HEK293T (cell line): ENCODE data around the gene ONECUT2.

Experiments used
- ZNF384 ChIP-seq: fragments of 450-650 bp; IDR thresholded peaks from 2 replicates; pipeline ENCODE4 v1.6.1; 2016
- TF ChIP-seq, protein P1 (sequence below): fragments of 450-650 bp; IDR thresholded peaks from 2 replicates; pipeline ENCODE4 v1.6.1; 2016

DNA sequence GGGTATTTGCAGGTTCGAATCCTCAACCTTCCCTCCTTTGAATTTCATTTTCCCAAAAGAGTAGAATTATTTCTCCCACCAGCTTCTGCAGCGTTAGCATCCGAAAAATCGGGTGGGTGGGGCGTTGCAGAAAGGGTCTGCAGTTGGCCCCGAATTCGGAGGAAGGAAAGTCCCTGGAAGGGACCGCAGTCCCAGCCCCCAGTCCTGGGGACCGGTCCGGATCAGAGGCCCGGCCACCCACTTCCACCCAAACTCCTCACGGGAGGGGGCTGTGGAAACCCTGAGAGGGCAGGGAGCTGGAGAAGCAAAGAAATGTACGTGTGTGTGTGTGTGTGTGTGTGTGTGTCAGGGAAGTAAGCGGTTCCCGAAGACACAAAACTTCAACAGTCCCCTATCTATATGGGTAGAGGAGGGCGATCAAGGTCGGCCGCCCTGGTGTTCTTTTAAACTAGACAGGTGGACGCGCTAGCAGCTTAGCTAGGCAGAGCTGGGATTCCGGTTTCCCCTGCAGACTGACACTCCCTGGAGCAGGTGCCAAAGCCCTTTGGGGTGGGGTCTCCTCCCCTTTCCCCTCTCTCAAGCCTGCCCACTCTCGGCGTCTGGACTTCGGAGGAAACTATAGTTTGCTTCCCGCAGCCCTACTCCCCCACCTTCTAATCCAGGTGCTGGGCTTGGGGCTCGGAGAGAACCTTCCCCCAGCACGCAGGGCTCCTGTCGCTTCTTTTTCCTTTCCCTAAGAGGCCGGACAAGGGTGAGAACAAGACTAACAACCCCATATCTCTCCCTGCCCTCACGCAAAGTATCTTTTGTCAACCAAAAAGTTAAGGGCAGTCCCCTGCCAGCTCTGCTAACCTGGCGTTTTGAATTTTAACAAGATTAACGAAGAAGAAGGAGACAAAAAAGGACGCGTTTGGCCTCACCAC is 4.8 kb upstream of the ONECUT2 start:
- TF ChIP-seq, protein P1, sequence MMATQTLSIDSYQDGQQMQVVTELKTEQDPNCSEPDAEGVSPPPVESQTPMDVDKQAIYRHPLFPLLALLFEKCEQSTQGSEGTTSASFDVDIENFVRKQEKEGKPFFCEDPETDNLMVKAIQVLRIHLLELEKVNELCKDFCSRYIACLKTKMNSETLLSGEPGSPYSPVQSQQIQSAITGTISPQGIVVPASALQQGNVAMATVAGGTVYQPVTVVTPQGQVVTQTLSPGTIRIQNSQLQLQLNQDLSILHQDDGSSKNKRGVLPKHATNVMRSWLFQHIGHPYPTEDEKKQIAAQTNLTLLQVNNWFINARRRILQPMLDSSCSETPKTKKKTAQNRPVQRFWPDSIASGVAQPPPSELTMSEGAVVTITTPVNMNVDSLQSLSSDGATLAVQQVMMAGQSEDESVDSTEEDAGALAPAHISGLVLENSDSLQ: no peak
- TF ChIP-seq ZNF384: no peak
